SIG-M5 (cell line): ENCODE data around the gene CCDC110.
A peak's percentile ranks its signal among the peaks of the same experiment; 100 is the strongest.

Experiments used
- DNase-seq: peaks from one replicate; lab custom pipeline; 2025; lab: John Stamatoyannopoulos, UW

The CCDC110 gene

DNA sequence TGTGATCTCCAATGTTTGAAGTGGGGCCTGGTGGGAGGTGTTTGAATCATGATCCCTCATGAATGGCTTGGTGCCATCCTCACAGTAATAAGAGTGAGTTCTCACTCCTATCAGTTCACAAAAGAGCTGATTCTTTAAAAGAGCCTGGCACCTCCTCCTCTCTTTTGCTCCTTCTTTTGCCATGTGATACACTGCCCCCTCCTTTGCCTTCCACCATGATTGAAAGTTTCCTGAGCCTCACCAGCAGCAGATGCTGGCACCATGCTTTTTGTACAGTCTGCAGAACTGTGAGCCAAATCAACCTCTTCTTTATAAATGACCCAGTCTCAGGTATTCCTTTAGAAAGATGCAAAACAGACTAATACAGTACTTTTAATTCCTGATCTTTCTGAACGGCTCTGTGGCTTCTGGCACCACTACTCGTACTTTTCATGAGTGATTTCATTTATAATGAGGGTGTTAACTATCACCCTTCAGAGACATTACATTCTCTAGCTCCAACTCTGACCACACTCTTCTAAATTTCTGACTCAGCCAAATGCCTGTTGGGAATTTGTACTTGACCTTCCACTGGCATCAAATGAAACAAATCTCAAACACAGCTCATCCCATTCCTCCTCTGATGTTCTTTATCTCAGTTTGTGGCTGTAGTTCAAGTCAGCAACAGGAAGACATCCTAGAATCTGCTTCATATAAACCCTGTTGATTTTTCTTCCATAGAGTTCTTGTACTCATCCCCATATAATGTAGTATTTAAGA is 50.0 kb downstream of the CCDC110 start:
- no peak for DNase-seq

DNA sequence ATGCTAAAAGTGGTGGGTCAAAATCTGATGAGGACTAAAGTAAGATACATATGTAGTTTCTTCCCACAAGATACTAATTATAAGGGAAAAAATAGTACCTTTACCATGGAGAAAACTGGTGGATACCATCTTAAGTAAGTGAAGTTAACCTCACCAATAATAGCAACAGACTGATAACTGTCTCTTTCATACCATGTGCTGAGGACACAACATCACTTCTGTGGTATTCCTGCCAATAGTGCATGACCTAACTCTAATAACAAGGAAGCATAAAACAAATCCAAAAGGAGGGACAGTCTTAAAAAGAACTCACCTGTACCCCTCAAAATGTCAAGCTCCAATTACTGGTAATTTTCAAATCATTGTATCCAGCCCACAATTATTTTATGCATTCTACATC is 54.6 kb downstream of the CCDC110 start:
- DNase-seq, result no peak

DNA sequence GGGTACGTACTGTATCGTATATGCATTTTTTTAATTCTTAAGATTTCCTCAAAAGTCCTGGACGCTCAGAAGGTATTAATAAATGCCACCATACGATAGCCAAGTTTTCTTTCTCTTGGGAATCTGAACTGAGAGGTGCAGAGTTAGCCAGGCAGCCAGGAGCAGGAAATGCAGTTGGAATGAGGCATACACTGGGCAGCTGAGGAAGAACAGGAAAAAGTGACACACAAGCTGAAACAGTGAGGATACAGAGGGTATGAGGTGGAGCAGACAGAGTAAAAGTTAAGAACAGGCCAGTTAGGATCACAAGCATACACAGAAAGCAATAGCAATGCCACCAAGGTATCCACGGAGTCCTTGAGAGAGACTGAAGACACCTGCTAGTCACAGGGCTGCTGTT is 59.1 kb downstream of the CCDC110 start:
- DNase-seq, result no peak

DNA sequence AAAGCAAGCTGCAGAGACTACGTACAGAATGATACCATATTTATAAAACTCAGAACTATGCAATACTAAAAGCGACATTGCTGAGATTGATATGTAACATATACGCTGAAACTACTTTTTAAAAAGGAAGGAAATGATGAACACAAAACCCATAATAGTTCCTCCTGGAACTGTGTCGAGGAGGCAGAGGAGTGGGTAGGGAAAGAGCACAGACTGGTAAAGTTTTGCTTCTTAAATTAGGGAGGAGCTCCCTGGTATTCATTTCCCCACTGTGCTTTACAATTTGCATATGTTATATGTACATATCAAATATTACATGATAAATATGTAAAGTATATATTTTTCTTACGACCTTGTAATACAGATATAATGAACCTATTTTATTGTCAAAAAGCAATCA is 59.7 kb downstream of the CCDC110 start:
- no peak for DNase-seq

DNA sequence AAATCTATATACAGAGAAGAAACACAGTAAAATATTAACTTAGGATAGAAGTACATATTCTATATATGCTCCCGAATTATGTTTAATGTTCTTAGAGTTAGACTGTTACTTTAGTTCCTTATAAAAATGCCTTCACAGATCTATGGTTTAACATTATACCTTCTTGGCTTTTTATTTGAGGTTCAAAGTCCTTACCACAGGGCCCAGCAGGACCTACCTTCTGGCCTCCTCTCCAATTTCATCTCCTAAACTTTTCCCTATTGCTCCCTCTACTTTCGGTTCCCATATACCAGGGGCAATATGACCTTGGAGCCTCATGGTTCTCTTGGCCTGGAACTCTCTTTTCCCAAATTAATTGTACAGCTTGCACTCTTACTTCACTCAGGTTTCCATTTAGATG is 63.1 kb downstream of the CCDC110 start:
- DNase-seq, result no peak

DNA sequence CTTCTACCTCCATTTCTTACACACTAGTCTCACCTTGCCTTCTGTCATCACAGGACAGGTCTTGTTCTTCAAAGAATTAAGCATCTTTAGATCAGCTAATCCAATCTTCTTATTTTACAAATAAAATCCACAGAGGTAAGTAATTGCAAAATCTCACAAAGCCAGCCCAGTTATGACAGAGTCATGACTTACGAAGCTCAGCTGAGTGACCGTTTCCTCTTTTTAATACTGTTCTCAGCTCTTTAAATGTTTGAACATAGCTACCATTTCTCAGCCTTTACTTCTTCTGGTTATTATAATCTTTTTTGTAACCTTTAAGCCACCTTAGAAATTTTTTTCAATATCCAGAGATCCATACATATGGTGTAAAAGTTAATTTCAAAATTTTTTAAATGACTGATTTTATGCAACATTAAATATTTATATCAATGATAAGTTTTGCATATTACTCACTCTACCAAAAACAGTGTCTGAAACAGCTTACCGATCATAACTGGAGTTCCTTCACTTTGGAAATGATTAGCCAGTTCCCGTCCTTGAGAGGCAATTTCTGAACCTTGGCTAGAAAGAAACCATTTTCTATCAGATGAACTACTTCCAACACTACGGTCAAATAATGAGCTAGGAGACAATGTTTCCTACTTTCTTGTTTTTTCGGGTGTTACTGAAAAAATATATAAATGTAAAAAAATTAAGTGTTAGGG is 66.1 kb downstream of the CCDC110 start:
- DNase-seq, result no peak

DNA sequence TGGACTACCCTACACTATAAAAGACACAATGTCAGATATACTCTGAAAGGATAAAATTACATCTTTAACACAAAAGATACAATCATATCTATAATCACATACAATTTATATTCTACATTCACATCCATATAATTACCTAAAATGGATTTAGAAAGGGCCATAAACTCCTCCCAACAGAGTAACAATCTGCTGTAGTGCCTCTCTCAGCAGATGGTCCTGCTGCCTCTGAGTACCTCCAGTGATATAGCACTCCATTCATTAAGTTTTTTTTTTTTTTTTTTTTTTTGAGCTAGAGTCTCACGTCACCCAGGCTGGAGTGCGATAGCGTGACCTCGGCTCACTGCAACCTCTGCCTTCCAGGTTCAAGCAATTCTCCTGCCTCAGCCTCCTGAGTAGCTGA is 67.5 kb downstream of the CCDC110 start:
- DNase-seq, result no peak

DNA sequence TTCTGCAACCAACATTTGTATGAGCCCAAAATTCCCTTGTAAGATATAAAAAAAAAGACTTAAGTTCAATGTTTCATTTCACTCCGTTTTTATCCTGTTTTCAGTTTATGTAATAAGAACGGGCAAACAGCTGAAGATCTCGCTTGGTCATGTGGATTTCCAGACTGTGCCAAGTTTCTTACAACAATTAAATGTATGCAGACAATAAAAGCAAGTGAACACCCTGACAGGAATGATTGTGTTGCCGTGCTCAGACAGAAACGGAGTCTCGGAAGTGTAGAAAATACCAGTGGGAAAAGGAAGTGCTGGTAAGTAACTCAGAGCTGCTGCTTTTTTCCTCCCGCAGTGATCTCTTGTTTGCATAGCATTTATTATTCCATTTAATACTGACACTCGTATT is 72.1 kb downstream of the CCDC110 start:
- DNase-seq, result no peak

DNA sequence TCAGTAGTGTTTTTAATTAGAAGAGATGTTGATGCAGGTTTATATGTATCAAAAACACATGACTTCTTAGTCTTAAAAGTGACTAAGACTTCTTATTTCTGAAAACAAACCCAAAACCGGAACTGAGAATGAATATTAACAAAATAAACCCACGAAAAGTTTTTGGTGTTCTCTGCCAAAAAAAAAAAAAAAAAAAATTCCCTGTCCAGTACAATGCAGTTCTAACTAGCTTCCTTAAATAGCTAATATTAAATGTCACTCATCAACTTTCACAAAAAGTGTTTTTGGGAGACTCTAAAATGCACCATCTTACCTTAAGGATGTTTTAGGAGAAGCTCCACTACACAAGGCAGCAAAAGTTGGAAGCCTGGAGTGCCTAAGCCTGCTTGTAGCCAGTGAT is 72.9 kb downstream of the CCDC110 start:
- no peak for DNase-seq

DNA sequence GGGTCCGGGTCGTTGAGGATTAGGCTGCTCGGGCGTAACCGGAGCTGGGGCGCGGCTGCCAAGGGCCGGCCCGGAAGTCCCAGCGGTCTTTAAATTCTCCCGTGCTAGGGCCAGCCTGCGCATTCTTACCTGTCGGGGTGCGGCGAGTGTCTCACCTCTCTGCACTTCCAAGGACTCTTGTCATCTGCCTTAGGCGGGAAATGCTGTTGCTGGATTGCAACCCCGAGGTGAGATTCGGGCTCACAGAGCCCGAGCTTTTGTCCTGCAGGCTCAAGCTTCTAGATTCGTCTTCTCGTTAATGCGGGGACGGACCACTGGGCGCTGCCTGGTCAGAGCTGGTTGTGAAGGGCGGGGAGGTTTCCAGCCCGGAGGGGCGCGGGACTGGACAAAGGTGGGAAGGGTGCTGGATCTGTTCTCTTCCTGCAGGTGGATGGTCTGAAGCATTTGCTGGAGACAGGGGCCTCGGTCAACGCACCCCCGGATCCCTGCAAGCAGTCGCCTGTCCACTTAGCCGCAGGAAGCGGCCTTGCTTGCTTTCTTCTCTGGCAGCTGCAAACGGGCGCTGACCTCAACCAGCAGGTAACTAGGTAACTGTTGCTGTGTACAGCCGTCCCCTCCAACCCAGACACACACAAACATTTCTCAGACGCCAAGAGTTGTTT is 74.7 kb downstream of the CCDC110 start, which contains the start of gene ANKRD37:
Gene ANKRD37 (plus strand): TSS at position 118 of the 662 bp plus-strand sequence. CDS start 83 bp downstream, at position 201.
- no peak for DNase-seq

DNA sequence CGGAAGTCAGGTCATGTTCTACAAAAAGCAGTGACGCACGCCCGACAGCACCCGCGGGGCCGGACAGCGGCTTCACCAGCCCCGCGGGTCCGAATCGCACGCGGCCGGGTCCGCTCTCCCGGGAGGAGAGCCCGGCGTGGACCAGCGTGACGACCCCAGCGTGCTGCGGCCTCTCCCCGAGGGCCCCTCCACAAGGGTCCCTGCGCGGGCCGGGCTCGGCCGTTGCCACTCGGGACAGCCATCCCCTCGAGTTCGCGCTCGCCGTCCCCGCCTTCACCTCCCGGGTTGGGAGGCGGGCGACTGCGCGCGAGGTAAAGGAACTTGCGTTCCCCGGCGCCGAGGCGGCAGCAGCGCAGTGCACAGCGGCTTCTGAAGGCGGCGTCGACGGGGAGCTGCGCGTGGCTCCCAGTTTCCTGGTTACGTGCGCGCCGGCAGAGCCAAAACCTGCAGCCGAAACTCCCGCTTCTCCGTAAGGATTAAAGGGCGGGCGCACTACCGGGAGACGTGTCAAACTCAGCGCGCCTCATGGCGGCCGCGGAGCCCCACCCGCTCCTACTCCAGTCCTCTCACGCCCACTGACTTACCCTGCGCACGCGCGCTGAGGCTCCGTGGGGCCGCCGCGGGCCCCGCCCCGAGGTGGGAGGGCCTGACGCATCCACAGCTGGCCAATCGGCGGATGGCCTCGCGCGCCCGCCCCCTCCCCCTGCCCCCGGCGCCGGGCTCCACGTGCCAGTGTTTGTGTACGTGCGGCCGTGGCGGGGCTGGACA is 75.4 kb downstream of the CCDC110 start:
- peak; percentile 75 for DNase-seq

DNA sequence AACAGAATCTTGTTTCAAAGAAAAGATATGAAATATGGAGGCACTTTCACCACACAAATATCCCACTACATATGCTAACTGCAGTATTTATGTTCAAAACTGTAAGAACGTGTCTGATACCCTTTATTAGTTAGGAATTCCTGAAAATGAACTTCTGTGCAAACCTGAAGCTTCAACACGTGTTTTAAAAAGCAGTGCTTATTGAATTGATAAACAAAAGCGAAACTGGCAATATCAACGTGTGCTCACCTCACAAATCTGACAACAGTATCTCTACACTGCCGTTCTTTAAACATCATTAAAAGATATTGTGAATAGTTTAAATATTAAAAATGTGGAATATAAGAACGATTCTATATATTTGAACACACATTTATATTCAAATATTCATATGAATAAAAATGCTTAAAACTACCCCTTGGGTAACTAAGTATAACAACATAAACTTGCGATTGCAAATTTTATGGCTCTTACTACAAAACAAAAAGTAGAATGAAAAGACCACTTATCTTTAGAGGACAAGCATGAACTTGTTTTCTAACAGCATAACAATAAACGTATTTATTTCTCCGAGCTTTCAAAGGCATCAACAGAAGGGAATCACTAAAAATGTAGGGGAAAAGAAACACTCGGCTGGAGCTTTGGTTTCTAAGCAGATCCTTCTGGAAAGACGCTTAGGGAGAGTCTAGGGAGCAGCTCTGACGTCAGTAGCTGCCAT is 76.1 kb downstream of the CCDC110 start, which contains the start of gene LRP2BP:
Gene LRP2BP (minus strand): TSS at position 687 of the 718 bp plus-strand sequence. CDS start 17,738 bp downstream, outside the sequence.
- DNase-seq, result peak; percentile 4
